K562 (cell line): ENCODE measurements around the gene RAB24.

Source experiments
- EZH2 ChIP-seq: IDR thresholded peaks from 2 replicates; pipeline ENCODE4 v1.6.1; 2012; ENCODE audit warnings: low read depth, mild to moderate bottlenecking, inconsistent platforms, low read length, borderline replicate concordance
- NFIC ChIP-seq: fragments of 450-650 bp; IDR thresholded peaks from 2 replicates; pipeline ENCODE4 v1.6.1; 2017; ENCODE audit warnings: mild to moderate bottlenecking, inconsistent platforms
- POLR2A ChIP-seq: fragments of 450-650 bp; conservative IDR thresholded peaks from 2 replicates; pipeline ENCODE4 v1.6.1; 2016
- TF ChIP-seq, protein P1 (sequence below): fragments of 450-650 bp; IDR thresholded peaks from 2 replicates; pipeline ENCODE4 v1.7.1; 2018; ENCODE audit warnings: mild to moderate bottlenecking, low read depth; ENCODE audit not compliant: partially characterized antibody
- TF ChIP-seq, protein P2 (sequence below): fragments of 450-650 bp; IDR thresholded peaks from 2 replicates; pipeline ENCODE4 v1.6.1; 2016; ENCODE audit warnings: mild to moderate bottlenecking
- TF ChIP-seq, protein P3 (sequence below): fragments of 250-450 bp; sonication (Bioruptor Pico); IDR thresholded peaks from 2 replicates; pipeline ENCODE4 v1.4.0; 2020; ENCODE audit warnings: mild to moderate bottlenecking
- TF ChIP-seq, protein P4 (sequence below), 3 experiments: IDR thresholded peaks in 2 of 3; conservative IDR thresholded peaks in 1 of 3; 2 replicates each; pipeline ENCODE4 v1.5.1; 2011 to 2012; ENCODE audit warnings: low read length in 3 of 3, mild to moderate bottlenecking in 3 of 3, control low read depth in 2 of 3, improper control_type of control experiment in 1 of 3, inconsistent platforms in 1 of 3, low read depth in 1 of 3, mixed read lengths in 1 of 3, moderate library complexity in 1 of 3; ENCODE audit not compliant: insufficient read depth in 2 of 3
- TF ChIP-seq, protein P5 (sequence below): sonication (generic); formaldehyde crosslinking; IDR thresholded peaks from 2 replicates; pipeline ENCODE4 v1.8.0; 2022; ENCODE audit warnings: mild to moderate bottlenecking, missing genetic modification reagents

DNA sequence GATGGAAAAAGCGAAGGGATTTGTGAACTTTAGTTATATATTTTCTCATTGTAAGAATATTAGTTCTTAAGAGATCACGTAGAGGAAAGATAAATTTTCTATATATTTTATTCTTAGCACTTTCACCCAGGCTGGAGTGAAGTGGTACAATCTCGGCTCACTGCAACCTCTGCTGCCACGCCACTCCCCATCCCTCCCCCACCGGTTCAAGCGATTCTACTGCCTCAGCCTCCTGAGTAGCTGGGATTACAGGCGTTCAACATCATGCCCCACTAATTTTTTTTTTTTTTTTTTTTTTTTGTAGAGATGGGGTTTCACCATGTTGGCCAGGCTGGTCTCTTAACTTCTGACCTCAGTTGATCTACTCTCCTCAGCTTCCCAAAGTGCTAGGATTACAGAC is 42.6 kb downstream of the RAB24 start:
- no peak for TF ChIP-seq NFIC
- TF ChIP-seq, protein P1, sequence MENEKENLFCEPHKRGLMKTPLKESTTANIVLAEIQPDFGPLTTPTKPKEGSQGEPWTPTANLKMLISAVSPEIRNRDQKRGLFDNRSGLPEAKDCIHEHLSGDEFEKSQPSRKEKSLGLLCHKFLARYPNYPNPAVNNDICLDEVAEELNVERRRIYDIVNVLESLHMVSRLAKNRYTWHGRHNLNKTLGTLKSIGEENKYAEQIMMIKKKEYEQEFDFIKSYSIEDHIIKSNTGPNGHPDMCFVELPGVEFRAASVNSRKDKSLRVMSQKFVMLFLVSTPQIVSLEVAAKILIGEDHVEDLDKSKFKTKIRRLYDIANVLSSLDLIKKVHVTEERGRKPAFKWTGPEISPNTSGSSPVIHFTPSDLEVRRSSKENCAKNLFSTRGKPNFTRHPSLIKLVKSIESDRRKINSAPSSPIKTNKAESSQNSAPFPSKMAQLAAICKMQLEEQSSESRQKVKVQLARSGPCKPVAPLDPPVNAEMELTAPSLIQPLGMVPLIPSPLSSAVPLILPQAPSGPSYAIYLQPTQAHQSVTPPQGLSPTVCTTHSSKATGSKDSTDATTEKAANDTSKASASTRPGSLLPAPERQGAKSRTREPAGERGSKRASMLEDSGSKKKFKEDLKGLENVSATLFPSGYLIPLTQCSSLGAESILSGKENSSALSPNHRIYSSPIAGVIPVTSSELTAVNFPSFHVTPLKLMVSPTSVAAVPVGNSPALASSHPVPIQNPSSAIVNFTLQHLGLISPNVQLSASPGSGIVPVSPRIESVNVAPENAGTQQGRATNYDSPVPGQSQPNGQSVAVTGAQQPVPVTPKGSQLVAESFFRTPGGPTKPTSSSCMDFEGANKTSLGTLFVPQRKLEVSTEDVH: no peak
- no peak for TF ChIP-seq EZH2
- TF ChIP-seq, protein P2, sequence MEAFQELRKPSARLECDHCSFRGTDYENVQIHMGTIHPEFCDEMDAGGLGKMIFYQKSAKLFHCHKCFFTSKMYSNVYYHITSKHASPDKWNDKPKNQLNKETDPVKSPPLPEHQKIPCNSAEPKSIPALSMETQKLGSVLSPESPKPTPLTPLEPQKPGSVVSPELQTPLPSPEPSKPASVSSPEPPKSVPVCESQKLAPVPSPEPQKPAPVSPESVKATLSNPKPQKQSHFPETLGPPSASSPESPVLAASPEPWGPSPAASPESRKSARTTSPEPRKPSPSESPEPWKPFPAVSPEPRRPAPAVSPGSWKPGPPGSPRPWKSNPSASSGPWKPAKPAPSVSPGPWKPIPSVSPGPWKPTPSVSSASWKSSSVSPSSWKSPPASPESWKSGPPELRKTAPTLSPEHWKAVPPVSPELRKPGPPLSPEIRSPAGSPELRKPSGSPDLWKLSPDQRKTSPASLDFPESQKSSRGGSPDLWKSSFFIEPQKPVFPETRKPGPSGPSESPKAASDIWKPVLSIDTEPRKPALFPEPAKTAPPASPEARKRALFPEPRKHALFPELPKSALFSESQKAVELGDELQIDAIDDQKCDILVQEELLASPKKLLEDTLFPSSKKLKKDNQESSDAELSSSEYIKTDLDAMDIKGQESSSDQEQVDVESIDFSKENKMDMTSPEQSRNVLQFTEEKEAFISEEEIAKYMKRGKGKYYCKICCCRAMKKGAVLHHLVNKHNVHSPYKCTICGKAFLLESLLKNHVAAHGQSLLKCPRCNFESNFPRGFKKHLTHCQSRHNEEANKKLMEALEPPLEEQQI: no peak
- TF ChIP-seq, protein P3, sequence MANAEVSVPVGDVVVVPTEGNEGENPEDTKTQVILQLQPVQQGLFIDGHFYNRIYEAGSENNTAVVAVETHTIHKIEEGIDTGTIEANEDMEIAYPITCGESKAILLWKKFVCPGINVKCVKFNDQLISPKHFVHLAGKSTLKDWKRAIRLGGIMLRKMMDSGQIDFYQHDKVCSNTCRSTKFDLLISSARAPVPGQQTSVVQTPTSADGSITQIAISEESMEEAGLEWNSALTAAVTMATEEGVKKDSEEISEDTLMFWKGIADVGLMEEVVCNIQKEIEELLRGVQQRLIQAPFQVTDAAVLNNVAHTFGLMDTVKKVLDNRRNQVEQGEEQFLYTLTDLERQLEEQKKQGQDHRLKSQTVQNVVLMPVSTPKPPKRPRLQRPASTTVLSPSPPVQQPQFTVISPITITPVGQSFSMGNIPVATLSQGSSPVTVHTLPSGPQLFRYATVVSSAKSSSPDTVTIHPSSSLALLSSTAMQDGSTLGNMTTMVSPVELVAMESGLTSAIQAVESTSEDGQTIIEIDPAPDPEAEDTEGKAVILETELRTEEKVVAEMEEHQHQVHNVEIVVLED (CRISPR knock-in tag): no peak
- TF ChIP-seq, protein P4, sequence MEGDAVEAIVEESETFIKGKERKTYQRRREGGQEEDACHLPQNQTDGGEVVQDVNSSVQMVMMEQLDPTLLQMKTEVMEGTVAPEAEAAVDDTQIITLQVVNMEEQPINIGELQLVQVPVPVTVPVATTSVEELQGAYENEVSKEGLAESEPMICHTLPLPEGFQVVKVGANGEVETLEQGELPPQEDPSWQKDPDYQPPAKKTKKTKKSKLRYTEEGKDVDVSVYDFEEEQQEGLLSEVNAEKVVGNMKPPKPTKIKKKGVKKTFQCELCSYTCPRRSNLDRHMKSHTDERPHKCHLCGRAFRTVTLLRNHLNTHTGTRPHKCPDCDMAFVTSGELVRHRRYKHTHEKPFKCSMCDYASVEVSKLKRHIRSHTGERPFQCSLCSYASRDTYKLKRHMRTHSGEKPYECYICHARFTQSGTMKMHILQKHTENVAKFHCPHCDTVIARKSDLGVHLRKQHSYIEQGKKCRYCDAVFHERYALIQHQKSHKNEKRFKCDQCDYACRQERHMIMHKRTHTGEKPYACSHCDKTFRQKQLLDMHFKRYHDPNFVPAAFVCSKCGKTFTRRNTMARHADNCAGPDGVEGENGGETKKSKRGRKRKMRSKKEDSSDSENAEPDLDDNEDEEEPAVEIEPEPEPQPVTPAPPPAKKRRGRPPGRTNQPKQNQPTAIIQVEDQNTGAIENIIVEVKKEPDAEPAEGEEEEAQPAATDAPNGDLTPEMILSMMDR (IDR thresholded peaks at IDR 0.05 in 2 of 3, conservative IDR thresholded peaks at IDR 0.05 in 1 of 3; ENCODE audit: insufficient read depth in 2 of 3, low read depth in 1 of 3, low read length in 3 of 3): no peak
- no peak for TF ChIP-seq POLR2A
- TF ChIP-seq, protein P5, sequence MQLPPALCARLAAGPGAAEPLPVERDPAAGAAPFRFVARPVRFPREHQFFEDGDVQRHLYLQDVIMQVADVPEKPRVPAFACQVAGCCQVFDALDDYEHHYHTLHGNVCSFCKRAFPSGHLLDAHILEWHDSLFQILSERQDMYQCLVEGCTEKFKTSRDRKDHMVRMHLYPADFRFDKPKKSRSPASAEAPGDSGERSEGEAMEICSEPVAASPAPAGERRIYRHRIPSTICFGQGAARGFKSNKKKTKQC (CRISPR knock-in tag): no peak
